ENCODE results near the gene EPN3.

Gene EPN3

GRCh38 chr17:50581316-50581715, 48.8 kb downstream of the EPN3 start:
- no peak overlapping the region for H4K8ac ChIP-seq (ENCODE audit: low read length)
- no peak overlapping the region for H2BK120ac ChIP-seq (ENCODE audit: low read depth, low read length)
- no peak overlapping the region for H3K27ac ChIP-seq (ENCODE audit: low read length, poor library complexity, severe bottlenecking)
- no peak overlapping the region for H3K4me3 ChIP-seq (ENCODE audit: insufficient read depth in 1 of 2, low read depth in 1 of 2, low read length in 2 of 2)
- H3K79me1 ChIP-seq (replicated peaks; ENCODE audit: low read length, poor library complexity, severe bottlenecking) = no peaks in the 10 kb centered on the region
- H3K27me3 ChIP-seq (ENCODE audit: control insufficient read depth in 1 of 2, insufficient read depth in 1 of 2, low read length in 2 of 2) = peaks cover 39 to 86% of the 10 kb centered on the region in 2 experiments
- H2BK5ac ChIP-seq (ENCODE audit: low read depth, low read length, poor library complexity, severe bottlenecking) = no peak overlapping the region
- no peak overlapping the region for H3K4me2 ChIP-seq (ENCODE audit: low read length, poor library complexity, severe bottlenecking)
- H2BK12ac ChIP-seq (ENCODE audit: low read length in 2 of 2) = no peak overlapping the region
- no peak overlapping the region for H3K18ac ChIP-seq (ENCODE audit: low read depth in 1 of 2, low read length in 2 of 2)
- H2AFZ ChIP-seq (ENCODE audit: low read depth, low read length) = no peak overlapping the region
- H3K4me1 ChIP-seq (ENCODE audit: control insufficient read depth, insufficient read depth, low read depth, low read length) = peaks cover 15% of the 10 kb centered on the region
- no peaks in the 10 kb centered on the region for H3K36me3 ChIP-seq (ENCODE audit: control insufficient read depth in 1 of 2, insufficient read depth in 2 of 2, low read depth in 1 of 2, low read length in 2 of 2)
- no peak overlapping the region for H2AK5ac ChIP-seq (ENCODE audit: low read length, severe bottlenecking)
- DNase-seq = no peak
- no peak overlapping the region for H3K14ac ChIP-seq (ENCODE audit: low read length in 2 of 2)
- no peak overlapping the region for H2BK15ac ChIP-seq (ENCODE audit: low read depth, poor library complexity, severe bottlenecking)
- no peak overlapping the region for H3K23ac ChIP-seq (ENCODE audit: low read length in 2 of 2)
- no peak overlapping the region for H3K9ac ChIP-seq (ENCODE audit: low read length)
- 81% methylated on average over 9 of the region's 12 CpGs for WGBS
- H4K91ac ChIP-seq (ENCODE audit: low read length) = no peak overlapping the region
- H3K9me3 ChIP-seq (ENCODE audit: control insufficient read depth, low read length) = no peaks in the 10 kb centered on the region
- no peak overlapping the region for H3K4ac ChIP-seq (ENCODE audit: low read depth in 1 of 2, low read length in 2 of 2)

- H3K27me3 ChIP-seq (ENCODE audit: control insufficient read depth in 1 of 2, insufficient read depth in 1 of 2, low read length in 2 of 2) = peaks cover 47 to 86% of the 10 kb centered on the region in 2 experiments
- 77% methylated on average over 2 of the region's 2 CpGs for WGBS
- no peak overlapping the region for H2AK5ac ChIP-seq (ENCODE audit: low read length, severe bottlenecking)
- no peak overlapping the region for H3K9ac ChIP-seq (ENCODE audit: low read length)
- H2BK12ac ChIP-seq (ENCODE audit: low read length in 2 of 2) = no peak overlapping the region
- no peak overlapping the region for H3K23ac ChIP-seq (ENCODE audit: low read length in 2 of 2)
- DNase-seq = no peak
- H3K9me3 ChIP-seq (ENCODE audit: control insufficient read depth, low read length) = no peaks in the 10 kb centered on the region
- no peak overlapping the region for H4K91ac ChIP-seq (ENCODE audit: low read length)
- no peaks in the 10 kb centered on the region for H3K79me1 ChIP-seq (replicated peaks; ENCODE audit: low read length, poor library complexity, severe bottlenecking)
- H3K27ac ChIP-seq (ENCODE audit: low read length, poor library complexity, severe bottlenecking) = no peak overlapping the region
- H2BK15ac ChIP-seq (ENCODE audit: low read depth, poor library complexity, severe bottlenecking) = no peak overlapping the region
- H3K4me3 ChIP-seq (ENCODE audit: insufficient read depth in 1 of 2, low read depth in 1 of 2, low read length in 2 of 2) = no peak overlapping the region
- H2AFZ ChIP-seq (ENCODE audit: low read depth, low read length) = no peak overlapping the region
- no peak overlapping the region for H3K4me2 ChIP-seq (ENCODE audit: low read length, poor library complexity, severe bottlenecking)
- H3K14ac ChIP-seq (ENCODE audit: low read length in 2 of 2) = no peak overlapping the region
- no peak overlapping the region for H3K18ac ChIP-seq (ENCODE audit: low read depth in 1 of 2, low read length in 2 of 2)
- H3K36me3 ChIP-seq (ENCODE audit: control insufficient read depth in 1 of 2, insufficient read depth in 2 of 2, low read depth in 1 of 2, low read length in 2 of 2) = no peaks in the 10 kb centered on the region
- no peak overlapping the region for H4K8ac ChIP-seq (ENCODE audit: low read length)
- H2BK120ac ChIP-seq (ENCODE audit: low read depth, low read length) = no peak overlapping the region
- no peak overlapping the region for H3K4ac ChIP-seq (ENCODE audit: low read depth in 1 of 2, low read length in 2 of 2)
- H3K4me1 ChIP-seq (ENCODE audit: control insufficient read depth, insufficient read depth, low read depth, low read length) = peaks cover 13% of the 10 kb centered on the region
- H2BK5ac ChIP-seq (ENCODE audit: low read depth, low read length, poor library complexity, severe bottlenecking) = no peak overlapping the region
Measured at GRCh38 chr17:50582741-50583140, 50.2 kb downstream of the EPN3 start.

GRCh38 chr17:50583641-50584040, 51.1 kb downstream of the EPN3 start:
- no peak overlapping the region for H4K8ac ChIP-seq (ENCODE audit: low read length)
- peaks cover 12% of the 10 kb centered on the region for H3K4me1 ChIP-seq (ENCODE audit: control insufficient read depth, insufficient read depth, low read depth, low read length)
- H2BK15ac ChIP-seq (ENCODE audit: low read depth, poor library complexity, severe bottlenecking) = no peak overlapping the region
- H2BK120ac ChIP-seq (ENCODE audit: low read depth, low read length) = no peak overlapping the region
- no peak overlapping the region for H2BK5ac ChIP-seq (ENCODE audit: low read depth, low read length, poor library complexity, severe bottlenecking)
- H3K9me3 ChIP-seq (ENCODE audit: control insufficient read depth, low read length) = no peaks in the 10 kb centered on the region
- H2AK5ac ChIP-seq (ENCODE audit: low read length, severe bottlenecking) = no peak overlapping the region
- no peak overlapping the region for H2AFZ ChIP-seq (ENCODE audit: low read depth, low read length)
- H3K14ac ChIP-seq (ENCODE audit: low read length in 2 of 2) = no peak overlapping the region
- peaks cover 47 to 78% of the 10 kb centered on the region in 2 experiments for H3K27me3 ChIP-seq (ENCODE audit: control insufficient read depth in 1 of 2, insufficient read depth in 1 of 2, low read length in 2 of 2)
- WGBS = 72% methylated on average over 7 of the region's 7 CpGs
- H3K4me3 ChIP-seq (ENCODE audit: insufficient read depth in 1 of 2, low read depth in 1 of 2, low read length in 2 of 2) = no peak overlapping the region
- no peaks in the 10 kb centered on the region for H3K79me1 ChIP-seq (replicated peaks; ENCODE audit: low read length, poor library complexity, severe bottlenecking)
- no peak overlapping the region for H4K91ac ChIP-seq (ENCODE audit: low read length)
- no peak for DNase-seq
- H3K36me3 ChIP-seq (ENCODE audit: control insufficient read depth in 1 of 2, insufficient read depth in 2 of 2, low read depth in 1 of 2, low read length in 2 of 2) = no peaks in the 10 kb centered on the region
- no peak overlapping the region for H3K9ac ChIP-seq (ENCODE audit: low read length)
- no peak overlapping the region for H3K27ac ChIP-seq (ENCODE audit: low read length, poor library complexity, severe bottlenecking)
- H3K4me2 ChIP-seq (ENCODE audit: low read length, poor library complexity, severe bottlenecking) = no peak overlapping the region
- H2BK12ac ChIP-seq (ENCODE audit: low read length in 2 of 2) = no peak overlapping the region
- no peak overlapping the region for H3K18ac ChIP-seq (ENCODE audit: low read depth in 1 of 2, low read length in 2 of 2)
- no peak overlapping the region for H3K4ac ChIP-seq (ENCODE audit: low read depth in 1 of 2, low read length in 2 of 2)
- H3K23ac ChIP-seq (ENCODE audit: low read length in 2 of 2) = no peak overlapping the region

- no peak overlapping the region for H3K27ac ChIP-seq (ENCODE audit: low read length, poor library complexity, severe bottlenecking)
- H3K27me3 ChIP-seq (ENCODE audit: control insufficient read depth in 1 of 2, insufficient read depth in 1 of 2, low read length in 2 of 2) = peaks cover 47 to 74% of the 10 kb centered on the region in 2 experiments
- H3K9ac ChIP-seq (ENCODE audit: low read length) = no peak overlapping the region
- 84% methylated on average over 4 of the region's 4 CpGs for WGBS
- H2BK5ac ChIP-seq (ENCODE audit: low read depth, low read length, poor library complexity, severe bottlenecking) = no peak overlapping the region
- no peak overlapping the region for H2BK15ac ChIP-seq (ENCODE audit: low read depth, poor library complexity, severe bottlenecking)
- no peak overlapping the region for H3K14ac ChIP-seq (ENCODE audit: low read length in 2 of 2)
- H3K9me3 ChIP-seq (ENCODE audit: control insufficient read depth, low read length) = no peaks in the 10 kb centered on the region
- H3K23ac ChIP-seq (ENCODE audit: low read length in 2 of 2) = no peak overlapping the region
- H4K91ac ChIP-seq (ENCODE audit: low read length) = no peak overlapping the region
- no peak overlapping the region for H4K8ac ChIP-seq (ENCODE audit: low read length)
- H3K79me1 ChIP-seq (replicated peaks; ENCODE audit: low read length, poor library complexity, severe bottlenecking) = no peaks in the 10 kb centered on the region
- H3K4me2 ChIP-seq (ENCODE audit: low read length, poor library complexity, severe bottlenecking) = no peak overlapping the region
- no peak overlapping the region for H2AFZ ChIP-seq (ENCODE audit: low read depth, low read length)
- no peak overlapping the region for H2BK12ac ChIP-seq (ENCODE audit: low read length in 2 of 2)
- H3K4ac ChIP-seq (ENCODE audit: low read depth in 1 of 2, low read length in 2 of 2) = no peak overlapping the region
- no peak overlapping the region for H3K4me3 ChIP-seq (ENCODE audit: insufficient read depth in 1 of 2, low read depth in 1 of 2, low read length in 2 of 2)
- no peak overlapping the region for H2AK5ac ChIP-seq (ENCODE audit: low read length, severe bottlenecking)
- H3K18ac ChIP-seq (ENCODE audit: low read depth in 1 of 2, low read length in 2 of 2) = no peak overlapping the region
- peaks cover 17% of the 10 kb centered on the region for H3K4me1 ChIP-seq (ENCODE audit: control insufficient read depth, insufficient read depth, low read depth, low read length)
- H3K36me3 ChIP-seq (ENCODE audit: control insufficient read depth in 1 of 2, insufficient read depth in 2 of 2, low read depth in 1 of 2, low read length in 2 of 2) = no peaks in the 10 kb centered on the region
- no peak for DNase-seq
- H2BK120ac ChIP-seq (ENCODE audit: low read depth, low read length) = no peak overlapping the region
Measured at GRCh38 chr17:50584116-50584515, 51.6 kb downstream of the EPN3 start.

Measured in mesenchymal stem cell (in vitro differentiated cells and primary cell).